C4-2B (cell line): Measurements from ENCODE around the gene BLOC1S5.

Experiments used
- H3K27ac ChIP-seq: fragments of 450-650 bp; 2 replicates; pipeline ENCODE4 v1.5.1; 2017
- CTCF ChIP-seq: fragments of 450-650 bp; conservative IDR thresholded peaks from 2 replicates; pipeline ENCODE4 v1.5.1; 2017; ENCODE audit warnings: mild to moderate bottlenecking
- ZFX ChIP-seq: fragments of 450-650 bp; IDR thresholded peaks from 2 replicates; pipeline ENCODE4 v1.6.1; 2017

Gene BLOC1S5

GRCh38 chr6:8087870-8088754, 23.9 kb upstream of the BLOC1S5 start:
- H3K27ac ChIP-seq, result no peak overlapping the region
- no peak for TF ChIP-seq CTCF
- TF ChIP-seq ZFX, result no peak

- H3K27ac ChIP-seq, result no peak overlapping the region
- TF ChIP-seq CTCF (no peak), ZFX (no peak)
Observed at GRCh38 chr6:8086755-8087306, 22.6 kb upstream of the BLOC1S5 start.

- no peak overlapping the region for H3K27ac ChIP-seq
- TF ChIP-seq ZFX (no peak), CTCF (no peak)
Observed at GRCh38 chr6:8085053-8085511, 20.9 kb upstream of the BLOC1S5 start.

- TF ChIP-seq CTCF, result no peak
- no peak for TF ChIP-seq ZFX
- no peak overlapping the region for H3K27ac ChIP-seq
Observed at GRCh38 chr6:8084586-8084985, 20.4 kb upstream of the BLOC1S5 start.

- no peak for TF ChIP-seq CTCF
- no peak for TF ChIP-seq ZFX
- peak overlapping the region; percentile 74; the same call in 1 of the 2 replicates for H3K27ac ChIP-seq
Observed at GRCh38 chr6:8082954-8083858, 19.0 kb upstream of the BLOC1S5 start.

GRCh38 chr6:8082572-8082953, 18.4 kb upstream of the BLOC1S5 start:
- H3K27ac ChIP-seq, result peak overlapping the region; percentile 61

More at GRCh38 chr6:8082572-8082953, 18.4 kb upstream of the BLOC1S5 start:
- TF ChIP-seq ZFX (no peak), CTCF (no peak)
